GM23248 (cell line): ENCODE data around the gene ENTREP1. TPM values are rescaled to one million over a fixed set of nuclear protein-coding genes. Genes with fewer than 3 reads are reported as not detected.

Source experiments
- DNase-seq: peaks from one replicate; pipeline ENCODE4 v3.0.0-alpha.2; 2015
- H2AFZ ChIP-seq: fragments of 200-600 bp; sonication (generic); 2 replicates; pipeline ENCODE4 v1.6.1; 2016; ENCODE audit warnings: antibody characterized with exemption
- H3F3A ChIP-seq: fragments of 200-600 bp; sonication (generic); 2 replicates; pipeline ENCODE4 v1.6.1; 2016; ENCODE audit warnings: mild to moderate bottlenecking, antibody characterized with exemption, mixed run types; ENCODE audit not compliant: insufficient read depth
- H3K27ac ChIP-seq: fragments of 200-600 bp; sonication (generic); 2 replicates; pipeline ENCODE4 v1.5.1; 2016; ENCODE audit warnings: mild to moderate bottlenecking
- H3K27me3 ChIP-seq: fragments of 200-600 bp; sonication (generic); replicated peaks from 2 replicates; pipeline ENCODE4 v1.6.1; 2016; ENCODE audit warnings: mild to moderate bottlenecking; ENCODE audit not compliant: insufficient read depth
- H3K36me3 ChIP-seq: fragments of 200-600 bp; sonication (generic); 2 replicates; pipeline ENCODE4 v1.6.1; 2016; ENCODE audit warnings: low read depth, mild to moderate bottlenecking
- H3K4me1 ChIP-seq: fragments of 200-600 bp; sonication (generic); 2 replicates; pipeline ENCODE4 v1.6.1; 2016; ENCODE audit warnings: mild to moderate bottlenecking; ENCODE audit not compliant: insufficient read depth
- H3K4me2 ChIP-seq: fragments of 200-600 bp; sonication (generic); one replicate; pipeline ENCODE4 v1.6.1; 2016; ENCODE audit warnings: mild to moderate bottlenecking; ENCODE audit not compliant: unreplicated experiment
- H3K4me3 ChIP-seq: fragments of 200-600 bp; sonication (generic); 2 replicates; pipeline ENCODE4 v1.5.1; 2016; ENCODE audit warnings: mild to moderate bottlenecking
- H3K79me2 ChIP-seq: fragments of 200-600 bp; sonication (generic); 2 replicates; pipeline ENCODE4 v1.6.1; 2016; ENCODE audit warnings: mild to moderate bottlenecking; ENCODE audit not compliant: insufficient read depth
- H3K9ac ChIP-seq: fragments of 200-600 bp; sonication (generic); 2 replicates; pipeline ENCODE4 v1.6.1; 2016; ENCODE audit warnings: mild to moderate bottlenecking
- H3K9me2 ChIP-seq: fragments of 200-600 bp; sonication (generic); 2 replicates; pipeline ENCODE4 v1.6.1; 2016; ENCODE audit warnings: mixed run types, mild to moderate bottlenecking, moderate library complexity; ENCODE audit not compliant: insufficient read depth
- H3K9me3 ChIP-seq: fragments of 200-600 bp; sonication (generic); one replicate; pipeline ENCODE4 v1.6.1; 2017; ENCODE audit warnings: low read depth
- H4K20me1 ChIP-seq: fragments of 200-600 bp; sonication (generic); 2 replicates; pipeline ENCODE4 v1.6.0; 2016; ENCODE audit not compliant: insufficient read depth
- EZH2 ChIP-seq: fragments of 200-600 bp; sonication (generic); IDR thresholded peaks from 2 replicates; pipeline ENCODE4 v1.6.1; 2018; ENCODE audit warnings: antibody characterized with exemption, mild to moderate bottlenecking; ENCODE audit not compliant: insufficient read depth, poor library complexity, severe bottlenecking
- EZH2phosphoT487 ChIP-seq: fragments of 200-600 bp; sonication (generic); IDR thresholded peaks from 2 replicates; pipeline ENCODE4 v1.6.1; 2018; ENCODE audit warnings: antibody characterized with exemption, moderate library complexity, mild to moderate bottlenecking, low read depth; ENCODE audit not compliant: insufficient read depth
- WGBS, 2 experiments: methylation state at CpG; one replicate each; pipeline ENCODE4 v1.1.6; 2015 to 2017; ENCODE audit warnings: low lambda C conversion rate in 2 of 2, low coverage in 1 of 2; ENCODE audit errors: missing lambda C conversion rate in 2 of 2; 5-methylcytosine and 5-hydroxymethylcytosine counted together
- in situ Hi-C: fragments of 300-500 bp; cut with MboI; formaldehyde crosslinking; loops from 2 replicates; pipeline ENCODE4 v1.15.0; 2020
- polyA plus RNA-seq: library from polyadenylated mRNA; unstranded; fragments of >200 nt; fragmentation: Nextera tagmentation; extraction: Ambion mirVana; gene quantifications from 2 replicates; pipeline ENCODE4 v1.2.1, GENCODE V29; 2016
- total RNA-seq: library from RNA; depleted of rRNA; stranded (reverse); fragments of >200 nt; shearing (Covaris generic); gene quantifications from 2 replicates; pipeline ENCODE4 v1.2.3, GENCODE V29; 2014

The ENTREP1 gene
- total and polyA plus RNA-seq, 2 experiments from 2014 or later, result not detected

DNA sequence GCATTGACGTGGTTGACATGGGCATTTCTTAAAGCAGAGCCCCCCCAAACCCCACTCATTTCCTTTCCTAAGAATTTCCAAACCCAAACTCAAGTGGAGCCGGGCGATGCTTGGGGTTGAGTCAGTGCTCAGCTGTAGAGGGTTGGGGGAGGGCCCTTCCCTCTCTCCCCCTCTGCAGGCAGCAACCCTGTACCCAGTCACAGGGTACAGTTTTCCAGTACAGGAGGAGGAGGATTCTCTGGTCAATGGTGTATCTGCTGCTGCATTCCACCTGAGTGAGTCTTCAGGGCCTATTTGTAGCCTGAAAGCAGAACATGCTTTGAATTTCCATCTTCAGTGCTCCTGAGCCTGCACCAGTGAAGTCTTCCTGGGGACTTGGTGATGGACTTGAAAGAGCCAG, 55.8 kb downstream of the ENTREP1 start:
- in situ Hi-C loops, result no loop called here
- no peak for TF ChIP-seq EZH2phosphoT487
- no peak for TF ChIP-seq EZH2
- Histone ChIP-seq H3K9me2 (no peaks in the 10 kb centered on the region), H3K36me3 (no peaks in the 10 kb centered on the region), H3K4me3 (no peak overlapping the region), H3F3A (peaks cover 20% of the 10 kb centered on the region), H3K27me3 (no peaks in the 10 kb centered on the region), H3K27ac (no peak overlapping the region), H3K4me2 (no peak overlapping the region), H4K20me1 (no peaks in the 10 kb centered on the region), H3K79me2 (no peaks in the 10 kb centered on the region), H3K4me1 (peaks cover 33% of the 10 kb centered on the region), H3K9me3 (no peaks in the 10 kb centered on the region), H3K9ac (no peak overlapping the region), H2AFZ (no peak overlapping the region)
- peak; percentile 32 for DNase-seq
- WGBS, 2 experiments, result 83 to 89% methylated on average over 3 of the region's 3 CpGs

DNA sequence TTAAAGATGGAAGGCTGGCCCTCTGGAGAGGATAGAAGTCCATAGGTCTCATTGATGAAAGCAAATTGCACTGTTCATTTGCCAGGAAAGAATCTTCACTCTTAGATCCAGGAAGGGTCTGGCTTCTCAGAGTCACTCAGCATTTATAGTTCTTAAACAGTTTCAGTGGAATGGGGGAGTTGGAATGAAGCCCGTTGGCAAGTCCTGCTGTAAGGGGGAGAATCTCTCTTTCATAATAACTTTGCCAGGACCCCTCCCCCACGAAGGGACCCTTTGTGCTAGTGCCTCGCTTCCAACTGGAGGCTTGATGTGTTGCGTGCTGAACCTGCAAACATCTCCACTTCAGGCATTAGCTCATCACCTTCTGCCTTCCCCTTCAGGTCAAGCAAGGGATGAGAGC, 57.1 kb downstream of the ENTREP1 start:
- Histone ChIP-seq H3K4me1 (peaks cover 24% of the 10 kb centered on the region), H3K4me3 (no peak overlapping the region), H3K9ac (no peak overlapping the region), H2AFZ (no peak overlapping the region), H3F3A (peaks cover 15% of the 10 kb centered on the region), H3K9me3 (no peaks in the 10 kb centered on the region), H4K20me1 (no peaks in the 10 kb centered on the region), H3K9me2 (no peaks in the 10 kb centered on the region), H3K27ac (no peak overlapping the region), H3K4me2 (no peak overlapping the region), H3K27me3 (0 out of 2 replicates have a peak, but pooled peaks cover 6% of the 10 kb centered on the region), H3K36me3 (no peaks in the 10 kb centered on the region), H3K79me2 (no peaks in the 10 kb centered on the region)
- 55 to 58% methylated on average over 4 of the region's 4 CpGs for WGBS, 2 experiments
- in situ Hi-C loops, result no loop called here
- no peak for TF ChIP-seq EZH2phosphoT487
- no peak for TF ChIP-seq EZH2
- DNase-seq, result no peak

DNA sequence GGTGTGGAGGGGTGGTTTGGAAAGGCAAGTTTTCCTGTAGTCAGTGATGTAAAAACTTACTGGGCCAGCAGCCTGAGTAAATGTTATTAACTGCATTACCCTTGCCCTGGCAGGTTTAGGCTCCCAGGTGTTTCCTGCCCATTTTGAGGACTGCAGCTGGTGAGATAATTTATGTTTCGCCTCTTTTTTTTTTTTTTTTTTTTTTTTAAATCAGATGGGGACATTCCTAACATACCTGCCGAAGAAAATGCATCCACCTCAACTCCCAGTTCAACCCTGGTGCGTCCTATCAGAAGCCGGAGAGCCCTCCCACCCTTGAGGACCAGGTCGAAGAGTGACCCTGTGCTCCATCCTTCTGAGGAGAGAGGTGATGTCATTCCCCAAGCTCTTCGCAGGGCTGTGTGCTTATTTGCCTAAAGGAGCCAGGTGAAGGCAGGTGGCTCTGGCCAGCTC, 60.6 kb downstream of the ENTREP1 start:
- Histone ChIP-seq H3K9me3 (no peaks in the 10 kb centered on the region), H3K27me3 (0 out of 2 replicates have a peak, but pooled peaks cover 16% of the 10 kb centered on the region), H2AFZ (no peak overlapping the region), H4K20me1 (no peaks in the 10 kb centered on the region), H3F3A (no peaks in the 10 kb centered on the region), H3K36me3 (no peaks in the 10 kb centered on the region), H3K4me2 (no peak overlapping the region), H3K9ac (no peak overlapping the region), H3K79me2 (no peaks in the 10 kb centered on the region), H3K9me2 (no peaks in the 10 kb centered on the region), H3K27ac (no peak overlapping the region), H3K4me1 (0 out of 2 replicates have a peak, but pooled peaks cover 5% of the 10 kb centered on the region), H3K4me3 (no peak overlapping the region)
- in situ Hi-C loops, result no loop called here
- TF ChIP-seq EZH2, result no peak
- TF ChIP-seq EZH2phosphoT487, result no peak
- no peak for DNase-seq
- 58 to 59% methylated on average over 6 of the region's 6 CpGs for WGBS, 2 experiments

DNA sequence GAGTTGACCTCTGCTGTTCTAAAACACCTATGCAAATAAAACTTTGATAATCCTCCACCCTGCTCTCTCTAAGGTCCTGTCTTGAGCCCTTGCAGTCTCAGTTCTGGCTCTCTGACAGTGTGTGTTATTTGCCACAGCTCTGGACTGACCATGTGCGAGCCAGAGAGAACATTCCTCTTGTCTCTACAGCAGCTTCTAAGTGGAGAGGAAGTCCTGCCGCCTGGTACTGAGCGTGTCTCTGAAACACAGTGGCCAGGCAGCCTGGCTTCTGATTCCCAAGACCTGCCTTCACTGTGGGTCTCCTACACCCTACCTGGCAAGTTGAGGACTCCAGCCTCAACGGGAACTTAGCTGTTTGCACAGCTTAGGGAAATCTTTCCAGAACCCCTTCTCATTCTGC, 61.6 kb downstream of the ENTREP1 start:
- Histone ChIP-seq H2AFZ (no peak overlapping the region), H4K20me1 (no peaks in the 10 kb centered on the region), H3K9ac (no peak overlapping the region), H3K9me3 (no peaks in the 10 kb centered on the region), H3F3A (no peaks in the 10 kb centered on the region), H3K36me3 (no peaks in the 10 kb centered on the region), H3K79me2 (no peaks in the 10 kb centered on the region), H3K27ac (no peak overlapping the region), H3K4me1 (no peaks in the 10 kb centered on the region), H3K27me3 (0 out of 2 replicates have a peak, but pooled peaks cover 16% of the 10 kb centered on the region), H3K9me2 (no peaks in the 10 kb centered on the region), H3K4me2 (no peak overlapping the region), H3K4me3 (no peak overlapping the region)
- WGBS, 2 experiments, result 74 to 75% methylated on average over 4 of the region's 4 CpGs
- TF ChIP-seq EZH2phosphoT487 (no peak), EZH2 (no peak)
- in situ Hi-C loops, result no loop called here
- DNase-seq, result no peak

DNA sequence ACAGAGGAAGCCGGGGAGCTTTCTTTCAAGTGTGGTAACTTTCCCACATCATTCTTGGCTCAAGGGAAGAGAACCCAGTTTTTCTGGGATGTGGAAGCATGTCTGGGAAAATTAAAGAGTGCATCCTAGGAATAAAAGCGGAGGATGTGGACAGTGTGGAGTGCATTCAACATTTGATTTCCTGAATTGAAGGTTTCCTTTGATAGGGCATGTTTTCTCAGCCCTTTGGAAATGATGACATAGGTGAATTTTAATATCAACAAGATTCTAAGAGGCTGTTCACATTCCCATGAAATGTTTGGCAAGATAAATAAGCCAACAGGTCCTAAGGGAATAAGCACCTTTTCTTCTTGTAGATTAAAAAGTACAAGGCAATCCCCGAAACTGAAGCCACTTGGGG, 63.6 kb downstream of the ENTREP1 start:
- WGBS, 2 experiments, result 60 to 66% methylated on average over 3 of the region's 3 CpGs
- Histone ChIP-seq H3K79me2 (no peaks in the 10 kb centered on the region), H4K20me1 (no peaks in the 10 kb centered on the region), H2AFZ (no peak overlapping the region), H3K36me3 (no peaks in the 10 kb centered on the region), H3K4me1 (no peaks in the 10 kb centered on the region), H3F3A (no peaks in the 10 kb centered on the region), H3K4me3 (no peak overlapping the region), H3K9me2 (no peaks in the 10 kb centered on the region), H3K27ac (no peak overlapping the region), H3K4me2 (no peak overlapping the region), H3K27me3 (0 out of 2 replicates have a peak, but pooled peaks cover 16% of the 10 kb centered on the region), H3K9me3 (no peaks in the 10 kb centered on the region), H3K9ac (no peak overlapping the region)
- TF ChIP-seq EZH2 (no peak), EZH2phosphoT487 (no peak)
- in situ Hi-C loops, result no loop called here
- DNase-seq, result no peak
